ENCODE measurements around the gene ATP6V1G3. TPM values are rescaled to one million over a fixed set of nuclear protein-coding genes. Genes with fewer than 3 reads are reported as not detected.

Gene ATP6V1G3
- total and polyA plus RNA-seq, 2 donors (not counting 1 experiment from before 2014, with no cell fraction given) = not detected

Other genes with a start within 250 kb of the ATP6V1G3 start
- gene PTPRC, start 98.4 kb upstream of the ATP6V1G3 start, total RNA-seq = 543 and 545 TPM in 2 replicates
- gene PTPRC, start 98.4 kb upstream of the ATP6V1G3 start, polyA plus RNA-seq = 151 and 188 TPM in 2 replicates

All from B cell (primary cell).